Esophagus muscularis mucosa (tissue), 4 donors: ENCODE measurements around the gene PROKR1. TPM values are rescaled to one million over a fixed set of nuclear protein-coding genes. Genes with fewer than 3 reads are reported as not detected.

Source experiments
- DNase-seq: peaks from one replicate; pipeline ENCODE4 v3.0.0-alpha.2; 2017; ENCODE audit errors: extremely low spot score
- H3K27ac ChIP-seq, 4 donors: fragments of 200-600 bp; sonication (generic); replicated peaks in 1 of 4; 1 replicate in 3 of 4; 2 replicates in 1 of 4; pipeline ENCODE4 v1.5.1; 2016 to 2019; ENCODE audit warnings: mild to moderate bottlenecking in 1 of 4
- H3K27me3 ChIP-seq, 4 donors: fragments of 200-600 bp; sonication (generic); one replicate each; pipeline versions ENCODE4 v1.5.1 to v1.6.0; 2016 to 2019
- H3K36me3 ChIP-seq, 4 donors: fragments of 200-600 bp; sonication (generic); one replicate each; pipeline ENCODE4 v1.5.1; 2016 to 2019
- H3K4me1 ChIP-seq, 4 donors: fragments of 200-600 bp; sonication (generic); one replicate each; pipeline ENCODE4 v1.5.1; 2016 to 2019
- H3K4me3 ChIP-seq, 4 donors: fragments of 200-600 bp; sonication (generic); 1 replicate in 2 of 4; 2 replicates in 2 of 4; pipeline ENCODE4 v1.5.1; 2016 to 2019; ENCODE audit warnings: mild to moderate bottlenecking in 4 of 4, moderate library complexity in 1 of 4
- H3K9me3 ChIP-seq, 4 donors: fragments of 200-600 bp; sonication (generic); 1 replicate in 3 of 4; 2 replicates in 1 of 4; pipeline ENCODE4 v1.5.1; 2016 to 2019
- EP300 ChIP-seq: sonication (generic); formaldehyde crosslinking; IDR thresholded peaks from one replicate; pipeline ENCODE4 v1.6.1; 2017; ENCODE audit warnings: antibody characterized with exemption
- POLR2A ChIP-seq: fragments of 450-650 bp; IDR thresholded peaks from one replicate; pipeline ENCODE4 v1.6.1; 2017; ENCODE audit warnings: antibody characterized with exemption, moderate library complexity, mild to moderate bottlenecking, low read depth
- POLR2AphosphoS5 ChIP-seq, 2 donors: sonication (generic); formaldehyde crosslinking; IDR thresholded peaks; one replicate each; pipeline ENCODE4 v1.6.1; 2017; ENCODE audit warnings: antibody characterized with exemption in 2 of 2
- WGBS: methylation state at CpG from one replicate; pipeline ENCODE4 v1.1.5; 2018; 5-methylcytosine and 5-hydroxymethylcytosine counted together
- intact Hi-C: fragments of 100-400 bp; cut with DNase I; formaldehyde crosslinking; loops from one replicate; pipeline ENCODE4 v1.15.1; 2023
- total RNA-seq, 4 donors: library from RNA; depleted of rRNA; stranded (reverse); fragments of >200 nt; gene quantifications; one replicate each; pipeline versions ENCODE4 v1.1.0 to v1.2.1, GENCODE V29; 2016
- TF ChIP-seq, protein P1 (sequence below), 3 experiments: fragments of 200-600 bp in 2 of 3; fragments of 450-650 bp in 1 of 3; sonication (generic) in 2 of 3; IDR thresholded peaks; one replicate each; pipeline ENCODE4 v1.5.1; 2017 to 2019; ENCODE audit warnings: antibody characterized with exemption in 3 of 3, mild to moderate bottlenecking in 2 of 3, moderate library complexity in 1 of 3

The PROKR1 gene
- total RNA-seq, 4 donors from 2014 or later: not detected

DNA sequence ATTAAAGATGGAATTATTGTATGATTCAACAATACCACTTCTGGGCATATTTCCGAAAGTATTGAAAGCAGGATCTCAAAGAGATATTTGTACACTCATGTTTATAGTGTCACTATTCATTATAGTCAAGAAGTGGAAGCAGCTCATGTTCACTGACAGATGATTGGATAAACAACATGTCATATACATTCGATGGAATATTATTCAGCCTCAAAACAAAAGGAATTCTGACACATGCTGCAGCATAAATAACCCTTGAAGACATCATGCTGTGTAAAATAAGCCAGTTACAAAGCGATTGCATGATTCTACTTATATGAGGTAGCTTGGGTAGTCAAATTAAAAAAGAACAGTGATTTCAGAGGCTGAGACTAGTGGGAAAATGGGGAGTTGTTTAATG, 39.3 kb upstream of the PROKR1 start:
- Histone ChIP-seq H3K9me3 (peaks cover 0 to 36% (median 16%) of the 10 kb centered on the region in 4 donors), H3K36me3 (no peaks in the 10 kb centered on the region), H3K4me1 (no peaks in the 10 kb centered on the region), H3K27me3 (no peaks in the 10 kb centered on the region), H3K27ac (no peak overlapping the region), H3K4me3 (no peak overlapping the region)
- TF ChIP-seq EP300 (no peak), POLR2AphosphoS5 (IDR thresholded peaks at IDR 0.05) (no peak), POLR2A (no peak)
- TF ChIP-seq, protein P1, sequence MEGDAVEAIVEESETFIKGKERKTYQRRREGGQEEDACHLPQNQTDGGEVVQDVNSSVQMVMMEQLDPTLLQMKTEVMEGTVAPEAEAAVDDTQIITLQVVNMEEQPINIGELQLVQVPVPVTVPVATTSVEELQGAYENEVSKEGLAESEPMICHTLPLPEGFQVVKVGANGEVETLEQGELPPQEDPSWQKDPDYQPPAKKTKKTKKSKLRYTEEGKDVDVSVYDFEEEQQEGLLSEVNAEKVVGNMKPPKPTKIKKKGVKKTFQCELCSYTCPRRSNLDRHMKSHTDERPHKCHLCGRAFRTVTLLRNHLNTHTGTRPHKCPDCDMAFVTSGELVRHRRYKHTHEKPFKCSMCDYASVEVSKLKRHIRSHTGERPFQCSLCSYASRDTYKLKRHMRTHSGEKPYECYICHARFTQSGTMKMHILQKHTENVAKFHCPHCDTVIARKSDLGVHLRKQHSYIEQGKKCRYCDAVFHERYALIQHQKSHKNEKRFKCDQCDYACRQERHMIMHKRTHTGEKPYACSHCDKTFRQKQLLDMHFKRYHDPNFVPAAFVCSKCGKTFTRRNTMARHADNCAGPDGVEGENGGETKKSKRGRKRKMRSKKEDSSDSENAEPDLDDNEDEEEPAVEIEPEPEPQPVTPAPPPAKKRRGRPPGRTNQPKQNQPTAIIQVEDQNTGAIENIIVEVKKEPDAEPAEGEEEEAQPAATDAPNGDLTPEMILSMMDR (IDR thresholded peaks at IDR 0.05): no peak
- WGBS: 75% methylated on average over 3 of the region's 3 CpGs
- intact Hi-C loops: no loop called here
- no peak for DNase-seq

- intact Hi-C loops: no loop called here
- no peak for DNase-seq
- Histone ChIP-seq H3K4me3 (no peak overlapping the region), H3K36me3 (no peaks in the 10 kb centered on the region), H3K9me3 (peaks cover 0 to 42% (median 16%) of the 10 kb centered on the region in 4 donors), H3K4me1 (no peaks in the 10 kb centered on the region), H3K27ac (no peak overlapping the region), H3K27me3 (no peaks in the 10 kb centered on the region)
- WGBS: 94% methylated on average over 1 of the region's 1 CpG
- TF ChIP-seq, protein P1 (IDR thresholded peaks at IDR 0.05): no peak
- no peak for TF ChIP-seq POLR2AphosphoS5 (IDR thresholded peaks at IDR 0.05)
- TF ChIP-seq EP300: no peak
- TF ChIP-seq POLR2A: no peak
Measured at GRCh38 chr2:68605939-68606338, 37.4 kb upstream of the PROKR1 start.

DNA sequence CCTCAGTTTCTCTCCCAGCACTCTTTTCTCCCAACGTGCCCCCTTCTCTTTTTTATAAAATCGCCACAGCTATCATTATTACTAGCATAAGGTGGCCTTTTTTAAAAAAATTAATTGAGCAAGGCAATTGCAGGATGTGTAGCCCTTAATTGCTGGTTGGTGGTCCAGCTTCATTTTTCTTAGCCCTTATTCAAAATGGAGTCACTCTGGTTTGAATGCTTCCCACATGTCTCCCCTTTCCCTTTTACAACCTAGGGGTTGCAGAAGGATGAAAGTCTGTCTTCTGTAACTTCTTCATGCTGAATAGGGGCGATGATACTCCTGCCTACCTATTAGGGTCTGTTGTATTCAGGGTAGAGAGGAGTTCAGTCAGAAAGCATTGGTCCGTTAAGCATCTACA, 36.6 kb upstream of the PROKR1 start:
- Histone ChIP-seq H3K4me3 (no peak overlapping the region), H3K36me3 (no peaks in the 10 kb centered on the region), H3K27me3 (no peaks in the 10 kb centered on the region), H3K27ac (no peak overlapping the region), H3K9me3 (peaks cover 0 to 34% (median 13%) of the 10 kb centered on the region in 4 donors), H3K4me1 (no peaks in the 10 kb centered on the region)
- no peak for DNase-seq
- WGBS: 92% methylated on average over 4 of the region's 4 CpGs
- TF ChIP-seq EP300: no peak
- intact Hi-C loops: no loop called here

DNA sequence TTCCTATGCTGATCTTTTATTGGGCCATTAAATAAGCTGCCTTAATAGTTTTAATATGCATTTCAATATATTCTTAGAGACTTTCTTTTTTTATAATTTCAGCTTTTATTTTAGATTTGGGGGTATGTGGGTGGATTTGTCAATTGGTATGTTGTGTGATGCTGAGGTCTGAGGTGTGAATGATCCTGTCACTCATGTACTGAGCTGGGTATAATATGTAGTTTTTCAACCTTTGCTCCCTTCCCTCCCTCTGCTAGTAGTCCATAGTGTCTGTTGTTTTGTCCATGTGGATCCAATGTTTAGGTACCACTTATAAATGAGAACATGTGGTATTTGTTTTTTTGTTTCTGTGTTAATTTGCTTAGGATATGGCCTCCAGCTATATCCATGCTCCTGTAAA, 35.5 kb upstream of the PROKR1 start:
- Histone ChIP-seq H3K36me3 (no peaks in the 10 kb centered on the region), H3K27me3 (no peaks in the 10 kb centered on the region), H3K27ac (no peak overlapping the region), H3K9me3 (peaks cover 0 to 23% (median 11%) of the 10 kb centered on the region in 4 donors), H3K4me3 (no peak overlapping the region), H3K4me1 (no peaks in the 10 kb centered on the region)
- TF ChIP-seq POLR2AphosphoS5 (IDR thresholded peaks at IDR 0.05): no peak
- DNase-seq: no peak
- intact Hi-C loops: no loop called here

- no peaks in the 10 kb centered on the region for H3K4me1 ChIP-seq
- WGBS: 86% methylated on average over 5 of the region's 5 CpGs
- TF ChIP-seq, protein P1 (IDR thresholded peaks at IDR 0.05): no peak
- TF ChIP-seq EP300 (no peak), POLR2A (no peak), POLR2AphosphoS5 (IDR thresholded peaks at IDR 0.05) (no peak)
Measured at GRCh38 chr2:68612765-68613519, 30.4 kb upstream of the PROKR1 start.

DNA sequence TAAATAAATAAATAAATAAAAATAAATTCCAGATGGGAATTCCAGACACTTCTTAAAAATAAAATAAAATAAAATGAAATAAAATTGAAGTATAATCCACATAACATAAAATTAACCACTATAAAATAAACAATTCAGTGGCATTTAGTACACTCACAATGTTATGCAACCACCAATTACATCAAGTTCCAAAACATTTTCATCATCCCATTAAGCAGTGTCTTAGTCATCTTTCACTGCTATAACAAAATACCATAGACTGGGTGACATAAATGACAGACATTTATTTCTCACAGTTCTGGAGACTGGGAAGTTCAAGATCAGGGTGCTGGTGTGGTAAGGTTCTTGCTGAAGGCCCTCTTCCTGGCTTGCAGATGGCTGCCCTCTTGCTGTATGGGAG, 22.6 kb upstream of the PROKR1 start:
- intact Hi-C loops: no loop called here
- TF ChIP-seq POLR2A (no peak), EP300 (no peak), POLR2AphosphoS5 (IDR thresholded peaks at IDR 0.05) (no peak)
- no peak overlapping the region for H3K4me3 ChIP-seq
- H3K27me3 ChIP-seq: no peaks in the 10 kb centered on the region
- no peaks in the 10 kb centered on the region for H3K4me1 ChIP-seq
- DNase-seq: no peak
- H3K9me3 ChIP-seq: peaks cover 0 to 5% (median 0%) of the 10 kb centered on the region in 4 donors
- H3K27ac ChIP-seq: no peak overlapping the region
- no peaks in the 10 kb centered on the region for H3K36me3 ChIP-seq

More at GRCh38 chr2:68612765-68613519, 30.4 kb upstream of the PROKR1 start:
- Histone ChIP-seq H3K4me3 (no peak overlapping the region), H3K27ac (no peak overlapping the region), H3K9me3 (peaks cover 0 to 9% (median 3%) of the 10 kb centered on the region in 4 donors), H3K36me3 (no peaks in the 10 kb centered on the region), H3K27me3 (no peaks in the 10 kb centered on the region)
- peak; percentile 64 for DNase-seq
- intact Hi-C loops: no loop called here
